HG03139 (cell line): ENCODE measurements around the gene KCTD16.

ENCODE experiments used
- ATAC-seq: cut with Tn5 transposase; IDR thresholded peaks from one replicate; pipeline ENCODE4 v1.9.1; 2021; ENCODE audit not compliant: unreplicated experiment

The KCTD16 gene

DNA sequence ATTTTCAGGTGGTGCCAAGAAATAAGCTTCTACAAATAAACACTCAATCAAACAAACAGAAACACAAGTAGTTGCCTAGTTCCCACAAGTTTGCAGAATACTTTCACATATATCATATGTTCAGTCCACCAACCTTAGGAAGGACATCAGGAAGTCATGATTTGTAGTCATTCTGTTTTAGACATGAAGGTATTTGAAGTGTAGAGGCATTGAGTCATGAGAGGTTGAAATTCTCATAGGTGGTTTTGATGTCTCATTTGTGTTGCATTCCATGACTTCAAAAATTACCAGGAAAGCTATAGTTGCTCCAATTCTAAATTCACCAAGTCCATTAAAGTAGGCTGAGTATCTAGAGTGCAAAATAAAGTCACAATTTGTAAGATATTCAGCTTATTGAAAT, 159.0 kb downstream of the KCTD16 start:
- no peak for ATAC-seq

- ATAC-seq: no peak
Measured at GRCh38 chr5:144331361-144331760, 160.7 kb downstream of the KCTD16 start.

GRCh38 chr5:144332265-144332664, 161.6 kb downstream of the KCTD16 start:
- ATAC-seq: no peak

DNA sequence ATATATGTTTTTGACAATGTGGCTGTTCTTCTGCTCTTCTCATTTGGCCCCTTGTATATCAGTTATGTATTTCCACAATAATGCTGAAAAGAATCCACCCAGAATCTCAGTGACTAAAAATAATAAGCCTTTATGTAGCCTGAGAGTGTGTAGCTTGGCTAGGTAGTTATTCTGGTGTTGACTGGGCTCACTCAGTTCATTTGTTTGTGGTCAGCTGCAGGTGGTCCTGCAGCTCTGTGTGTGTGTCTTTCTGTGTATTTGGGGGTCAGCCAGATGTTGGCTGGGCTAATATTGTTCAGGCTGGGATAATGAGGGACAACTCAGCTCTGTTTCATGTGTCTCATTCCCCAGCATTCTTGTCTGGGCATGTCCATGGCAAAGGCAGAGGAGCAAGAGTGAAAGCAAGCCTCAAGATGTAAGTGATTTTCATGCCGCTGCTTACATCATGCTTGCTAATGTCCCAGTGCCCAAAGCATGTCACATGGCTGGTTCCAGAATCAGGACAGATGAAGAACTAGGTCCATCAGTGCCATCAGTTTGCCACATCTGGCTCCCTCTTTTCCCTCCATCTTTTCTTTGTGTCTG, 162.8 kb downstream of the KCTD16 start:
- no peak for ATAC-seq

DNA sequence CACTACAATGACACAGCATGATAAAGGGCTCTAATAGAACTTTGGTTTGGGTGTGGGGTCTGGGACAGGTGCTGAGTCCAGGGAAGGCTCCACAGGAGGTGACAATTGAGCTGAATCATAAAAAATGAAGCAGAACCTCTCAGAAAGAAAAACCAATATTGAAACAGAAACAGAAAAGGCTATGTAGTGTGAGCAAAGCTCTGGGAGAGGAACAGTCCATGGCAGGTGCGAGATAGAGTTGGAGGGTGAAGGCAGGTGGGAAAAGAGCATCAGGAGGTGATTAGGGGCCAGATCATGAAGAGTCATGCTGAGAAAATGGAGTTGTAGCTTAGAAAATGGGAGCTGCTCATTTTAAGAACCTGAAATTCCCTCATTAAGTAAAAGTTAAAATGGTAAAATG, 164.9 kb downstream of the KCTD16 start:
- ATAC-seq: no peak

GRCh38 chr5:144336191-144336961, 165.7 kb downstream of the KCTD16 start:
- ATAC-seq: no peak

GRCh38 chr5:144352330-144352729, 181.7 kb downstream of the KCTD16 start:
- no peak for ATAC-seq

- ATAC-seq: no peak
Measured at GRCh38 chr5:144352732-144353317, 182.2 kb downstream of the KCTD16 start.

DNA sequence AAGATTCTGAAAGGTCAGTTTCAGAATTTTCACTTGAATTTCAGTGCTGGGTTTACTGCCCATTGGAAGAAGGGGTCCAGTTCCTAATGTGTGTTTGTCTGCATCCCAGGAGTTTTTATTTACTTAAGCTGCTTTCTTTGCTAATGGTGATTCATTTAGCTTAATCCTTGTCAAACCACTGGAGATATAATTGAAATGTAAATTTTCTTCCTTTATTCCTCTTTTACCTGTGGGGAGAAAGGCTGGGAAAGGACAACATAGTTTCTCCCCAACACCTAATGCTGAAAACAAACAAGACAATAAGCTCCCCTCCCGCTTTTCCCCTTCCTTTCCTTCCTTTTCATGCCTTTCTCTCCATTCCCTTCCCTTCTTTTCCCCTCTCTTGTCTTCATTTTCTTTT, 185.8 kb downstream of the KCTD16 start:
- no peak for ATAC-seq

- no peak for ATAC-seq
Measured at GRCh38 chr5:144361406-144361805, 190.7 kb downstream of the KCTD16 start.

- ATAC-seq: no peak
Measured at GRCh38 chr5:144365885-144366284, 195.2 kb downstream of the KCTD16 start.

DNA sequence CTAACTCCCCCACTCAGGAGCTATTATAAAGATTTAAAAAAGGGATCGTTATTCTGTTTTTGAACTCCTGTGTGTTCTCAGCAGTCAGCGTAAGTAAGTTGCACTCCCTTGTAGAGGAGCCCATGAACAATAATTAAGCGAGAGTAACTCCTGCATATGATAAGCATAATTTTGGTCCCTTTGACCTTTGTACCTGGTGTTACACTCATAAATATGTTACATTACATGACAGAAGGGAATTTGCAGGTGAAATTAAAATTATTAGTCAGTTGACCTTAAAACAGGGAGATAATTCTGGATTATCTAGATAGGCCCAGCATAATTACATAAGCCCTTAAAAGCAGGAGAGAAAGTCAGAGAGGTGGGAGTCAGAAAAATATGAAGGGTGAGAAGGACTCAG, 197.3 kb downstream of the KCTD16 start:
- ATAC-seq: no peak

- ATAC-seq: no peak
Measured at GRCh38 chr5:144368556-144368955, 197.9 kb downstream of the KCTD16 start.

DNA sequence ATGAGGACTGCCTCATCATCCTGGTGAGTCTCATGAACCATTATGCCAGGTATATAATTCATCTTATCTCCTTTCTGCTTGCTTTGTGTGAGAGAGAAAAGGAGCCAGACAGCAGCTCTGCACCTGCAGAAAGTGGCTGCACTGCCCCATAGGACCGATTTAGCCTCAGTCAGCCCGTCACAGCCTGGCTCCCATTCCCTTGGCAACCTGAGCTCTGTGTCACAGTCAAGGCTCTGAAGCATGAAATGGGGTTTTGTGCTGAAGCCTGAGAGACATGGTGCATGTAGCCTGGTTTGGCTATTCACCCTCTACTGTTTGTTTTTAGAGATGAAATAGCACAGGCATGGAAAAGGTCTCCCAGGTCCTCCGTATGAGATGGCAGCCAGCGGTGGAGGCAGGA, 198.3 kb downstream of the KCTD16 start:
- ATAC-seq: no peak

- ATAC-seq: no peak
Measured at GRCh38 chr5:144370273-144370672, 199.6 kb downstream of the KCTD16 start.

- ATAC-seq: no peak
Measured at GRCh38 chr5:144374637-144375036, 204.0 kb downstream of the KCTD16 start.

DNA sequence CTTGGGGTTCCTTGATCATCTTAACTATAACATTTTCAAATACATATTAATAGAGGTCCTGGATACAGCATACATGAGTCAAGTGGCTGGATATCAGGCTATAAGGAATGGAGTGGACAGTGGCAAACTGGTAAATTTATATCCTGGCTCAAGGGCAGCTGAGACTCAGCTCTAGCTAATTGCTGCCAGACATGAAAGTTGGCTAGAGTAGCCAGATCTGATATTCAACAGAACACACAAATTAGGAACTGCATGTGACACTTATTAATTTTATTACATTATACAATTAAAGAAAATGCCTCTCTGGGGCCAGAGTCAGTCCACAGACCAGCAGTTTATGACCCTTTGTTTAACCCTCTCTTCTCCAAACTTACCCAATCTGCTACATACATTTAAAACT, 206.5 kb downstream of the KCTD16 start:
- ATAC-seq: no peak

- no peak for ATAC-seq
Measured at GRCh38 chr5:144378681-144379080, 208.0 kb downstream of the KCTD16 start.

DNA sequence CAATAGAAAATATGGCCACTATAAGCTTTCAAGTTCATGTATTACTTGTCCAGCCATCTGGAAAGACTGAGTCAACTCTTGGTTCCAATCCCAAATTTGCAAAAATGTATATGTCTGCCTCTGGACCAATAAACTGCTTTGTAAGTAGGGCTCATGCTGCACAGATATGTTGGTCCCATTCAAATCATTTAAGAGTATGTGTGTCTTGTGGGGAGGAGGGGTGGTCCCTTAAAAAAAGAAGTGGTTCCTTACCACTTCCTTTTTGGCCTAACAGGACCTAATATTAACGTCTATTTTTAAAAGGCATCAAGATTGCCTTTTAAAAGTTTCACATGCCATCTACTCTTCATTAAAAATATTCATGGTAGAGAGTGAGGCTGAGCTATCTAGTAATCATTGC, 214.9 kb downstream of the KCTD16 start:
- no peak for ATAC-seq

DNA sequence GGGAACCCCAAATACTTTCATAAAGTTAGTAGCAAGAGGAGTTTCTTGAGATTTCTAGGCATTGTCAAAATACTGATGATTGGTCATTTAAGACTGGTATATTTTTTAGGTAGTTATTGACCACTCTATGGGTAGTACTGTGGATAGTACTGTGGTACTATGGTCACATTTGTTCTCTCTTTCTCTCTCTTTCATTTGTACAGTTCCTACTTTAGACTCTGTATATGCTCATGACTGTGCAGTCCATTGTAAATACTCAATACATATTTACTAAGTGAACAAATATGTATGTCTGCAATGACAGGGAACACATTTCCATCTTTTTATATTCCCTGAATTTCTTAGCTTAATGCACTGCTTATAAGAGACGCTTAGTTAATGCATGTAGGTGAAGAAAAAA, 215.6 kb downstream of the KCTD16 start:
- ATAC-seq: no peak

GRCh38 chr5:144390133-144390532, 219.5 kb downstream of the KCTD16 start:
- ATAC-seq: no peak

GRCh38 chr5:144391044-144391443, 220.4 kb downstream of the KCTD16 start:
- ATAC-seq: no peak
